BJ (cell line): ENCODE data around the gene HS3ST3A1. TPM values are rescaled to one million over a fixed set of nuclear protein-coding genes. Genes with fewer than 3 reads are reported as not detected.

Experiments used
- CTCF ChIA-PET: fragments of 350-600 bp; formaldehyde crosslinking; extraction: SDS; loops from one replicate; lab custom pipeline; 2021; ENCODE audit warnings: antibody characterized with exemption, inconsistent platforms; lab: Yijun Ruan, JAX
- POLR2A ChIA-PET: fragments of 300-600 bp; sonication (Branson Sonifier 250); formaldehyde crosslinking; extraction: SDS; loops from one replicate; lab custom pipeline; 2021; ENCODE audit warnings: antibody characterized with exemption; lab: Charles Lee
- DNase-seq: peaks from one replicate; pipeline ENCODE4 v3.0.0-alpha.2; 2011; ENCODE audit warnings: low read depth
- H3K27me3 ChIP-seq: 2 replicates; pipeline ENCODE4 v1.6.0; 2011; ENCODE audit warnings: low read length; ENCODE audit not compliant: control insufficient read depth, insufficient read depth
- H3K36me3 ChIP-seq: 2 replicates; pipeline ENCODE4 v1.5.1; 2011; ENCODE audit warnings: low read length; ENCODE audit not compliant: control insufficient read depth, insufficient read depth
- H3K4me3 ChIP-seq: 2 replicates; pipeline ENCODE4 v1.5.1; 2011; ENCODE audit warnings: low read depth, mild to moderate bottlenecking, control low read depth, low read length
- polyA plus RNA-seq: library from polyadenylated mRNA; depleted of rRNA; stranded (reverse); fragments of >200 nt; gene quantifications from 2 replicates; pipeline ENCODE4 v1.2.3, GENCODE V29; 2011
- TF ChIP-seq, protein P1 (sequence below): IDR thresholded peaks from 2 replicates; pipeline ENCODE4 v1.5.1; 2011; ENCODE audit warnings: low read depth, mild to moderate bottlenecking, control low read depth, inconsistent platforms, low read length, moderate library complexity; ENCODE audit not compliant: insufficient read depth

The HS3ST3A1 gene
- polyA plus RNA-seq, 1 experiment: 7.5 TPM

DNA sequence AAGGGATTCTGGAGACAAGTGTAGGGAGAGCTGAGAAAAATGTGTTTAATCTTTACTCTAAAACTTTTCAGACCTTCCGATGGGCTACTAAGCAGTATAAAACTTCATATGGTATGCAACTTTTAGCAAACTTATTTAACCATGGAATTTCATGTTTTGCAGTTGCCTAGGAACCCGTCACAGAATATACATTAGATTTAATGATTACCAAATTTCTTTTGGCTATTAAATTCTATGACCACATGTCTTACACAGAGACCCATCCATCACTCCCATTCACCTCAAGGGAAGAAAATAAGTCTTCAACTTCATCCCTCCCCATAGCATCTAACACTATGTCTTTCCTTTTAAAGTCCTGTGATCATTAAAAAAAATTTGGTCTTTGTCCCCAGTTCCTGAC is 54.9 kb downstream of the HS3ST3A1 start:
- ChIA-PET POLR2A (no interaction called here), CTCF (no interaction called here)
- TF ChIP-seq, protein P1, sequence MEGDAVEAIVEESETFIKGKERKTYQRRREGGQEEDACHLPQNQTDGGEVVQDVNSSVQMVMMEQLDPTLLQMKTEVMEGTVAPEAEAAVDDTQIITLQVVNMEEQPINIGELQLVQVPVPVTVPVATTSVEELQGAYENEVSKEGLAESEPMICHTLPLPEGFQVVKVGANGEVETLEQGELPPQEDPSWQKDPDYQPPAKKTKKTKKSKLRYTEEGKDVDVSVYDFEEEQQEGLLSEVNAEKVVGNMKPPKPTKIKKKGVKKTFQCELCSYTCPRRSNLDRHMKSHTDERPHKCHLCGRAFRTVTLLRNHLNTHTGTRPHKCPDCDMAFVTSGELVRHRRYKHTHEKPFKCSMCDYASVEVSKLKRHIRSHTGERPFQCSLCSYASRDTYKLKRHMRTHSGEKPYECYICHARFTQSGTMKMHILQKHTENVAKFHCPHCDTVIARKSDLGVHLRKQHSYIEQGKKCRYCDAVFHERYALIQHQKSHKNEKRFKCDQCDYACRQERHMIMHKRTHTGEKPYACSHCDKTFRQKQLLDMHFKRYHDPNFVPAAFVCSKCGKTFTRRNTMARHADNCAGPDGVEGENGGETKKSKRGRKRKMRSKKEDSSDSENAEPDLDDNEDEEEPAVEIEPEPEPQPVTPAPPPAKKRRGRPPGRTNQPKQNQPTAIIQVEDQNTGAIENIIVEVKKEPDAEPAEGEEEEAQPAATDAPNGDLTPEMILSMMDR: no peak
- Histone ChIP-seq H3K36me3 (no peaks in the 10 kb centered on the region), H3K4me3 (no peak overlapping the region), H3K27me3 (no peaks in the 10 kb centered on the region)
- no peak for DNase-seq

DNA sequence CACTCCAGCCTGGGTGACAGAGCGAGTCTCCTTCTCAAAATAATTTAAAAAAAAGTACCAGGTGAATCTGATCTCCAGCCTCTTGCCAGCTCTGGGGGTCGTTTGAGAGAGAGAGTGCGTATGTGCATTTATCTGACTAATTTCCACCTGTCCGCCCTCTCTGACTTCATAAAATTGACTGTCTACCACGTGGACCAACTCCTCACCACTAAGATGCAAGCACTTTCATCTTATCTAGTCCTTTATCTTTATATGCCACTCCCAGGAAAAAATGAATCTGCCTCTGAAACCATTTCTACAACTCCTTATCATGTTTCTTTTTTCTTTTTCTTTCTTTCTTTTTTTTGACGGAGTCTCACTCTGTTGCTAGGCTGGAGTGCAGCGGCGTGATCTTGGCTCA is 55.8 kb downstream of the HS3ST3A1 start:
- ChIA-PET CTCF (no interaction called here), POLR2A (no interaction called here)
- H3K27me3 ChIP-seq: no peaks in the 10 kb centered on the region
- TF ChIP-seq, protein P1: no peak
- no peak for DNase-seq
- H3K4me3 ChIP-seq: no peak overlapping the region
- H3K36me3 ChIP-seq: no peaks in the 10 kb centered on the region

DNA sequence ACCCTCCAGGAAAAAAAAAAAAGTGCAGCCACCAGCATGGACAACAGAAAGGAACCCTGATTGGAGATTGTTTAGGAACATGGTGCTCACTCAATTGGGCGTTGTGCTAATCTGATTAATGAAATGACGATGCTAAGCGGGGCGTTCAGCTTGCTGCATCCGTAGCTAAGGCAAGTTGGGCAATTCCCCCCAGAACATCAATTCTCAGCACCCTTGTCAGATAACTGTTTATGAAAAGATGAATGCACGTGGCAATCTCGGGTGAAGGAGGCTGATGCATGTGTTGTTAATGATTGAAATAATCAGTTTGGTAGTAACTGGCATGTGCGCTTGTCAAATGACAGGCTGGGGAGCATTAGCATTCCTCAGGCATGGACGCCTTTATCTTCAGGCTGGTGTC is 57.0 kb downstream of the HS3ST3A1 start:
- Histone ChIP-seq H3K36me3 (no peaks in the 10 kb centered on the region), H3K27me3 (no peaks in the 10 kb centered on the region), H3K4me3 (no peak overlapping the region)
- POLR2A ChIA-PET: interaction anchor here (0.7 kb wide), 1 partner anchor 83 kb away, joined by 4 read pairs; no protein-coding TSS in a partner anchor
- TF ChIP-seq, protein P1: no peak
- CTCF ChIA-PET: interaction anchor here (0.9 to 1.5 kb wide), 2 partner anchors 11 to 50 kb away, joined by 3 to 5 read pairs; no protein-coding TSS in a partner anchor
- DNase-seq: no peak

DNA sequence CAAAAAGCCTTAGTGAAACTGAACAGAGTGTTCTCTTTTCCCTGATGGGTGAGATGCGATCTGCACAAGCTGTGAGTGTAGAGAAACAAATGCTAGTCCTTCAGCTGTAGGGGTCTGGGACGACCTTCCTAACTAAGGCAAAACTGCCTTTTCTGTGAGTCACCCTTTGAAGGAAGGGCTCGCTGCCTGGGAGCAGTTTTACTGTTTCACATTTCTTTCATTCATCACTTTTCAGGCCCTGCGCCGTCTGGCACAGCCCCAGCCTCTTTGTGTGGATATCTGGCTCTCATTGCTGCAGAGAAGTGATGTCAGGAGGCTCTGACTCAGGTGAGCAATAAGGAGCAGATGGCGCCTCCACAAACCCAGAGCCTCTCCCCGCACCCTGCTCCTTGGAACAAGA is 57.4 kb downstream of the HS3ST3A1 start:
- ChIA-PET POLR2A (no interaction called here), CTCF (interaction anchor here (0.9 to 1.5 kb wide), 2 partner anchors 11 to 50 kb away, joined by 3 to 5 read pairs; no protein-coding TSS in a partner anchor)
- Histone ChIP-seq H3K36me3 (no peaks in the 10 kb centered on the region), H3K4me3 (no peak overlapping the region), H3K27me3 (no peaks in the 10 kb centered on the region)
- TF ChIP-seq, protein P1: no peak
- peak; percentile 81 for DNase-seq

DNA sequence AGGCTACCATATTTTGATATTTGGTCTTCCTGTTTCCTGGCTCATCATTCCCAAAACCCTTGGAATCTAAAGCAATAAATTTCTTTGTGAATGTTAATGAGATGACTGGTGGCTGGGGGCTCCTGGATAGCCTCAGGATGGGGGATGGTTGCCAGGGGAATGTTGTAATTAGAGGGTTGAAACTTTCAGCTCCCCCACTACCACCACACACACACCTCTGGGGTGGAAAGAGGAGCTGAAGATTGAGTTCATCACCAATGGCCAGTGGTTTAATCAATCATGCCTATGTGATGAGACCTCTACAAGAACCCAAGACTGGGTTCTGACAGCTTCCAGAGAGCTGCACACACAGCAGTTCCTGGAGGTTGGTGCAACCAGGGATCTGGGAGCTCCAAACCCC is 59.1 kb downstream of the HS3ST3A1 start:
- TF ChIP-seq, protein P1: no peak
- CTCF ChIA-PET: interaction anchor here (1.0 kb wide), 1 partner anchor 15 kb away, joined by 3 read pairs; no protein-coding TSS in a partner anchor

More for the DNA sequence above, 59.1 kb downstream of the HS3ST3A1 start:
- POLR2A ChIA-PET: no interaction called here
- Histone ChIP-seq H3K36me3 (no peaks in the 10 kb centered on the region), H3K4me3 (no peak overlapping the region), H3K27me3 (no peaks in the 10 kb centered on the region)
- DNase-seq: no peak
